K562 (cell line): ENCODE measurements around the gene MED20. TPM values are rescaled to one million over a fixed set of nuclear protein-coding genes. Genes with fewer than 3 reads are reported as not detected.

Experiments used
- CHD2 ChIP-seq: IDR thresholded peaks from 2 replicates; pipeline ENCODE4 v1.6.1; 2011; ENCODE audit warnings: low read depth, low read length
- DLX4 ChIP-seq: fragments of 250-450 bp; sonication (Bioruptor Pico); IDR thresholded peaks from 2 replicates; pipeline ENCODE4 v1.6.1; 2021; ENCODE audit warnings: mild to moderate bottlenecking
- ELF1 ChIP-seq: fragments of 200-800 bp; sonication (Bioruptor generic); IDR thresholded peaks from 2 replicates; pipeline ENCODE4 v1.6.1; 2016; ENCODE audit warnings: missing genetic modification characterization, missing compliant biosample characterization
- EP300 ChIP-seq: IDR thresholded peaks from 2 replicates; pipeline ENCODE4 v1.6.1; 2012; ENCODE audit warnings: low read length, improper control_type of control experiment
- FOXJ3 ChIP-seq: sonication (generic); formaldehyde crosslinking; IDR thresholded peaks from 2 replicates; pipeline ENCODE4 v1.4.0; 2020; ENCODE audit warnings: mild to moderate bottlenecking, missing genetic modification reagents
- HES1 ChIP-seq: fragments of 450-650 bp; IDR thresholded peaks from 2 replicates; pipeline ENCODE4 v1.6.1; 2016; ENCODE audit warnings: low read depth, mild to moderate bottlenecking, moderate library complexity
- MAX ChIP-seq: sonication (generic); formaldehyde crosslinking; IDR thresholded peaks from 2 replicates; pipeline ENCODE4 v1.9.0; 2022; ENCODE audit warnings: mild to moderate bottlenecking, missing genetic modification reagents
- MTA1 ChIP-seq: fragments of 450-650 bp; IDR thresholded peaks from 2 replicates; pipeline ENCODE4 v1.6.1; 2017; ENCODE audit warnings: borderline replicate concordance
- NR2C1 ChIP-seq, 2 experiments: fragments of 450-650 bp; IDR thresholded peaks; 2 replicates each; pipeline ENCODE4 v1.6.1; 2017; ENCODE audit warnings: mild to moderate bottlenecking in 2 of 2, antibody characterized with exemption in 1 of 2, inconsistent platforms in 1 of 2, missing compliant biosample characterization in 1 of 2, missing genetic modification characterization in 1 of 2
- RB1 ChIP-seq: fragments of 450-650 bp; IDR thresholded peaks from 2 replicates; pipeline ENCODE4 v1.6.1; 2017; ENCODE audit warnings: low read depth, mild to moderate bottlenecking
- SIX5 ChIP-seq, 2 experiments: IDR thresholded peaks; 2 replicates each; pipeline ENCODE4 v1.6.1; 2011; ENCODE audit warnings: low read length in 2 of 2, borderline replicate concordance in 1 of 2, low read depth in 1 of 2, mild to moderate bottlenecking in 1 of 2, moderate library complexity in 1 of 2; ENCODE audit not compliant: insufficient read depth in 1 of 2
- SNRNP70 ChIP-seq: fragments of 200-400 bp; formaldehyde crosslinking; optimal IDR thresholded peaks from 2 replicates; pipeline ENCODE3; 2017; ENCODE audit warnings: low read depth, low read length
- ZNF263 ChIP-seq: sonication (generic); formaldehyde crosslinking; IDR thresholded peaks from 2 replicates; pipeline ENCODE4 v1.8.0; 2022; ENCODE audit warnings: mild to moderate bottlenecking, missing genetic modification reagents, borderline replicate concordance
- ZNF76 ChIP-seq: fragments of 250-450 bp; sonication (Bioruptor Pico); IDR thresholded peaks from 2 replicates; pipeline ENCODE4 v1.4.0; 2020; ENCODE audit warnings: mild to moderate bottlenecking, moderate library complexity, borderline replicate concordance
- polyA plus RNA-seq, 8 experiments: library from polyadenylated mRNA; depleted of rRNA in 4 of 8; stranded (reverse) in 5 of 8; unstranded in 3 of 8; fragments of >200 nt; fragmentation: Nextera tagmentation in 2 of 8; fragmentation: Illumina TruSeq in 1 of 8; extraction: Ambion mirVana in 2 of 8; extraction: Trizol in 1 of 8; gene quantifications; 2 replicates each; pipeline versions ENCODE4 v1.2.1 to v1.2.3, GENCODE V29; 2011 to 2014; ENCODE audit warnings: inconsistent platforms in 1 of 8, missing spikeins in 1 of 8
- total RNA-seq, 7 experiments: library from RNA; depleted of rRNA in 6 of 7; stranded (reverse); fragments of >200 nt in 6 of 7; fragmentation: Illumina TruSeq in 2 of 7; extraction: Trizol in 2 of 7; gene quantifications; 2 replicates each; pipeline versions ENCODE4 v1.2.1 to v1.2.3, GENCODE V29; 2011 to 2021; ENCODE audit warnings: low replicate concordance in 1 of 7
- TF ChIP-seq, protein P1 (sequence below): fragments of 450-650 bp; IDR thresholded peaks from 2 replicates; pipeline ENCODE4 v1.6.1; 2016; ENCODE audit warnings: mild to moderate bottlenecking
- TF ChIP-seq, protein P2 (sequence below): fragments of 250-450 bp; sonication (Bioruptor Pico); IDR thresholded peaks from 2 replicates; pipeline ENCODE4 v1.4.0; 2020

The MED20 gene
- total and polyA plus RNA-seq, 9 of the 15 experiments (the other 6 are each of a cell fraction or from before 2014, with no cell fraction given): 27.3 to 80.9 (median 46.0) TPM

GRCh38 chr6:41920921-41921711 is at the start of gene MED20, which contains the start of gene BYSL (continued):
- TF ChIP-seq CHD2 (0 out of 2 replicates have a peak, but pooled peaks have one; percentile 7), SIX5 (IDR thresholded peaks at IDR 0.05; ENCODE audit: borderline replicate concordance in 1 of 2, insufficient read depth in 1 of 2, low read depth in 1 of 2, low read length in 2 of 2) (peak in 1 of 2 experiments; percentile 20; a peak in 1 of 4 replicates), MAX (CRISPR knock-in tag) (peak; percentile 96), MTA1 (peak; percentile 100), ELF1 (tag) (peak; percentile 45; the same call in 1 of the 2 replicates), DLX4 (CRISPR knock-in tag) (no peak), SNRNP70 (no peak), ZNF263 (CRISPR knock-in tag) (0 out of 2 replicates have a peak, but pooled peaks have one; percentile 31), NR2C1 (IDR thresholded peaks at IDR 0.05) (peak; percentile 60), NR2C1 (tag; IDR thresholded peaks at IDR 0.05) (no peak), FOXJ3 (CRISPR knock-in tag) (no peak), HES1 (no peak; the same call in 1 of the 2 replicates), EP300 (peak; percentile 43; the same call in 1 of the 2 replicates), RB1 (peak; percentile 91), ZNF76 (no peak)
- TF ChIP-seq, protein P1, sequence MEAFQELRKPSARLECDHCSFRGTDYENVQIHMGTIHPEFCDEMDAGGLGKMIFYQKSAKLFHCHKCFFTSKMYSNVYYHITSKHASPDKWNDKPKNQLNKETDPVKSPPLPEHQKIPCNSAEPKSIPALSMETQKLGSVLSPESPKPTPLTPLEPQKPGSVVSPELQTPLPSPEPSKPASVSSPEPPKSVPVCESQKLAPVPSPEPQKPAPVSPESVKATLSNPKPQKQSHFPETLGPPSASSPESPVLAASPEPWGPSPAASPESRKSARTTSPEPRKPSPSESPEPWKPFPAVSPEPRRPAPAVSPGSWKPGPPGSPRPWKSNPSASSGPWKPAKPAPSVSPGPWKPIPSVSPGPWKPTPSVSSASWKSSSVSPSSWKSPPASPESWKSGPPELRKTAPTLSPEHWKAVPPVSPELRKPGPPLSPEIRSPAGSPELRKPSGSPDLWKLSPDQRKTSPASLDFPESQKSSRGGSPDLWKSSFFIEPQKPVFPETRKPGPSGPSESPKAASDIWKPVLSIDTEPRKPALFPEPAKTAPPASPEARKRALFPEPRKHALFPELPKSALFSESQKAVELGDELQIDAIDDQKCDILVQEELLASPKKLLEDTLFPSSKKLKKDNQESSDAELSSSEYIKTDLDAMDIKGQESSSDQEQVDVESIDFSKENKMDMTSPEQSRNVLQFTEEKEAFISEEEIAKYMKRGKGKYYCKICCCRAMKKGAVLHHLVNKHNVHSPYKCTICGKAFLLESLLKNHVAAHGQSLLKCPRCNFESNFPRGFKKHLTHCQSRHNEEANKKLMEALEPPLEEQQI: peak; percentile 45; the same call in 1 of the 2 replicates
- TF ChIP-seq, protein P2, sequence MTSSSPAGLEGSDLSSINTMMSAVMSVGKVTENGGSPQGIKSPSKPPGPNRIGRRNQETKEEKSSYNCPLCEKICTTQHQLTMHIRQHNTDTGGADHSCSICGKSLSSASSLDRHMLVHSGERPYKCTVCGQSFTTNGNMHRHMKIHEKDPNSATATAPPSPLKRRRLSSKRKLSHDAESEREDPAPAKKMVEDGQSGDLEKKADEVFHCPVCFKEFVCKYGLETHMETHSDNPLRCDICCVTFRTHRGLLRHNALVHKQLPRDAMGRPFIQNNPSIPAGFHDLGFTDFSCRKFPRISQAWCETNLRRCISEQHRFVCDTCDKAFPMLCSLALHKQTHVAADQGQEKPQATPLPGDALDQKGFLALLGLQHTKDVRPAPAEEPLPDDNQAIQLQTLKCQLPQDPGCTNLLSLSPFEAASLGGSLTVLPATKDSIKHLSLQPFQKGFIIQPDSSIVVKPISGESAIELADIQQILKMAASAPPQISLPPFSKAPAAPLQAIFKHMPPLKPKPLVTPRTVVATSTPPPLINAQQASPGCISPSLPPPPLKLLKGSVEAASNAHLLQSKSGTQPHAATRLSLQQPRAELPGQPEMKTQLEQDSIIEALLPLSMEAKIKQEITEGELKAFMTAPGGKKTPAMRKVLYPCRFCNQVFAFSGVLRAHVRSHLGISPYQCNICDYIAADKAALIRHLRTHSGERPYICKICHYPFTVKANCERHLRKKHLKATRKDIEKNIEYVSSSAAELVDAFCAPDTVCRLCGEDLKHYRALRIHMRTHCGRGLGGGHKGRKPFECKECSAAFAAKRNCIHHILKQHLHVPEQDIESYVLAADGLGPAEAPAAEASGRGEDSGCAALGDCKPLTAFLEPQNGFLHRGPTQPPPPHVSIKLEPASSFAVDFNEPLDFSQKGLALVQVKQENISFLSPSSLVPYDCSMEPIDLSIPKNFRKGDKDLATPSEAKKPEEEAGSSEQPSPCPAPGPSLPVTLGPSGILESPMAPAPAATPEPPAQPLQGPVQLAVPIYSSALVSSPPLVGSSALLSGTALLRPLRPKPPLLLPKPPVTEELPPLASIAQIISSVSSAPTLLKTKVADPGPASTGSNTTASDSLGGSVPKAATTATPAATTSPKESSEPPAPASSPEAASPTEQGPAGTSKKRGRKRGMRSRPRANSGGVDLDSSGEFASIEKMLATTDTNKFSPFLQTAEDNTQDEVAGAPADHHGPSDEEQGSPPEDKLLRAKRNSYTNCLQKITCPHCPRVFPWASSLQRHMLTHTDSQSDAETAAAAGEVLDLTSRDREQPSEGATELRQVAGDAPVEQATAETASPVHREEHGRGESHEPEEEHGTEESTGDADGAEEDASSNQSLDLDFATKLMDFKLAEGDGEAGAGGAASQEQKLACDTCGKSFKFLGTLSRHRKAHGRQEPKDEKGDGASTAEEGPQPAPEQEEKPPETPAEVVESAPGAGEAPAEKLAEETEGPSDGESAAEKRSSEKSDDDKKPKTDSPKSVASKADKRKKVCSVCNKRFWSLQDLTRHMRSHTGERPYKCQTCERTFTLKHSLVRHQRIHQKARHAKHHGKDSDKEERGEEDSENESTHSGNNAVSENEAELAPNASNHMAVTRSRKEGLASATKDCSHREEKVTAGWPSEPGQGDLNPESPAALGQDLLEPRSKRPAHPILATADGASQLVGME (CRISPR knock-in tag): peak; percentile 8; the same call in 1 of the 2 replicates
